HepG2 (cell line): ENCODE results near the gene SWSAP1. TPM values are rescaled to one million over a fixed set of nuclear protein-coding genes. Genes with fewer than 3 reads are reported as not detected.

Experiments used
- DNMT1 ChIP-seq: sonication (generic); formaldehyde crosslinking; IDR thresholded peaks from 2 replicates; pipeline ENCODE4 v1.5.1; 2020; ENCODE audit warnings: mild to moderate bottlenecking, missing genetic modification reagents
- FOXO1 ChIP-seq: sonication (generic); formaldehyde crosslinking; IDR thresholded peaks from 2 replicates; pipeline ENCODE4 v1.4.0; 2020; ENCODE audit warnings: missing genetic modification reagents
- HNRNPL ChIP-seq: fragments of 200-400 bp; formaldehyde crosslinking; IDR thresholded peaks from 2 replicates; pipeline ENCODE4 v1.6.1; 2017; ENCODE audit warnings: mild to moderate bottlenecking, low read depth, low read length
- IKZF1 ChIP-seq: fragments of 450-650 bp; IDR thresholded peaks from 2 replicates; pipeline ENCODE4 v1.7.1; 2016
- MED13 ChIP-seq: sonication (generic); formaldehyde crosslinking; IDR thresholded peaks from 2 replicates; pipeline ENCODE4 v1.5.0; 2020; ENCODE audit warnings: missing genetic modification reagents
- NR1H2 ChIP-seq: sonication (generic); formaldehyde crosslinking; IDR thresholded peaks from 2 replicates; pipeline ENCODE4 v1.8.1; 2022; ENCODE audit warnings: low read depth, missing genetic modification reagents, borderline replicate concordance
- PHF20 ChIP-seq: sonication (generic); formaldehyde crosslinking; IDR thresholded peaks from 2 replicates; pipeline ENCODE4 v1.5.0; 2020; ENCODE audit warnings: mild to moderate bottlenecking, missing genetic modification reagents
- SMC3 ChIP-seq: IDR thresholded peaks from 2 replicates; pipeline ENCODE4 v1.6.1; 2011; ENCODE audit warnings: low read length, improper control_type of control experiment
- ZFY ChIP-seq: sonication (generic); formaldehyde crosslinking; IDR thresholded peaks from 2 replicates; pipeline ENCODE4 v1.4.0; 2020; ENCODE audit warnings: missing genetic modification reagents
- ZNF274 ChIP-seq: sonication (generic); formaldehyde crosslinking; IDR thresholded peaks from 2 replicates; pipeline ENCODE4 v1.5.1; 2020; ENCODE audit warnings: mild to moderate bottlenecking, missing genetic modification reagents
- ZNF335 ChIP-seq: sonication (generic); formaldehyde crosslinking; IDR thresholded peaks from 2 replicates; pipeline ENCODE4 v1.4.0; 2020; ENCODE audit warnings: missing genetic modification reagents
- ZNF337 ChIP-seq: sonication (generic); formaldehyde crosslinking; IDR thresholded peaks from 2 replicates; pipeline ENCODE4 v1.5.1; 2020; ENCODE audit warnings: missing genetic modification reagents, low read depth, mild to moderate bottlenecking, borderline replicate concordance
- ZNF577 ChIP-seq: sonication (generic); formaldehyde crosslinking; IDR thresholded peaks from 2 replicates; pipeline ENCODE4 v1.4.0; 2020; ENCODE audit warnings: mild to moderate bottlenecking, low read depth, missing genetic modification reagents, borderline replicate concordance
- ZNF841 ChIP-seq: sonication (generic); formaldehyde crosslinking; IDR thresholded peaks from 2 replicates; pipeline ENCODE4 v1.8.1; 2023; ENCODE audit warnings: missing genetic modification reagents, borderline replicate concordance
- ZSCAN22 ChIP-seq: sonication (generic); formaldehyde crosslinking; IDR thresholded peaks from 2 replicates; pipeline ENCODE4 v1.4.0; 2020; ENCODE audit warnings: mild to moderate bottlenecking, missing genetic modification reagents
- polyA plus RNA-seq, 8 experiments: library from polyadenylated mRNA; depleted of rRNA in 3 of 8; stranded (reverse) in 7 of 8; unstranded in 1 of 8; fragments of >200 nt; fragmentation: Illumina TruSeq in 4 of 8; extraction: Trizol in 4 of 8; gene quantifications; 2 replicates each; pipeline versions ENCODE4 v1.2.1 to v1.2.3, GENCODE V29; 2011 to 2016; ENCODE audit warnings: low read depth in 4 of 8, missing spikeins in 1 of 8, mixed read lengths in 1 of 8; ENCODE audit not compliant: insufficient read depth in 1 of 8
- total RNA-seq, 5 experiments: library from RNA; depleted of rRNA; stranded (reverse); fragments of >200 nt; fragmentation: Illumina TruSeq; extraction: Trizol; gene quantifications; 2 replicates each; pipeline ENCODE4 v1.2.3, GENCODE V29; 2016; ENCODE audit warnings: low read depth in 1 of 5
- TF ChIP-seq, protein P1 (sequence below): sonication (generic); formaldehyde crosslinking; IDR thresholded peaks from 2 replicates; pipeline ENCODE4 v1.8.0; 2022; ENCODE audit warnings: mild to moderate bottlenecking, missing genetic modification reagents; ENCODE audit not compliant: insufficient replicate concordance
- TF ChIP-seq, protein P2 (sequence below): IDR thresholded peaks from 2 replicates; pipeline ENCODE4 v1.6.1; 2016; ENCODE audit warnings: low read depth, missing genetic modification reagents, missing compliant biosample characterization
- TF ChIP-seq, protein P3 (sequence below): sonication (generic); formaldehyde crosslinking; IDR thresholded peaks from 2 replicates; pipeline ENCODE4 v1.4.0; 2020; ENCODE audit warnings: missing genetic modification reagents, mild to moderate bottlenecking, borderline replicate concordance

Gene SWSAP1
- total and polyA plus RNA-seq, 2 of the 13 experiments (the other 11 are each of a cell fraction or from before 2014, with no cell fraction given), result 2.7 to 3.3 TPM

DNA sequence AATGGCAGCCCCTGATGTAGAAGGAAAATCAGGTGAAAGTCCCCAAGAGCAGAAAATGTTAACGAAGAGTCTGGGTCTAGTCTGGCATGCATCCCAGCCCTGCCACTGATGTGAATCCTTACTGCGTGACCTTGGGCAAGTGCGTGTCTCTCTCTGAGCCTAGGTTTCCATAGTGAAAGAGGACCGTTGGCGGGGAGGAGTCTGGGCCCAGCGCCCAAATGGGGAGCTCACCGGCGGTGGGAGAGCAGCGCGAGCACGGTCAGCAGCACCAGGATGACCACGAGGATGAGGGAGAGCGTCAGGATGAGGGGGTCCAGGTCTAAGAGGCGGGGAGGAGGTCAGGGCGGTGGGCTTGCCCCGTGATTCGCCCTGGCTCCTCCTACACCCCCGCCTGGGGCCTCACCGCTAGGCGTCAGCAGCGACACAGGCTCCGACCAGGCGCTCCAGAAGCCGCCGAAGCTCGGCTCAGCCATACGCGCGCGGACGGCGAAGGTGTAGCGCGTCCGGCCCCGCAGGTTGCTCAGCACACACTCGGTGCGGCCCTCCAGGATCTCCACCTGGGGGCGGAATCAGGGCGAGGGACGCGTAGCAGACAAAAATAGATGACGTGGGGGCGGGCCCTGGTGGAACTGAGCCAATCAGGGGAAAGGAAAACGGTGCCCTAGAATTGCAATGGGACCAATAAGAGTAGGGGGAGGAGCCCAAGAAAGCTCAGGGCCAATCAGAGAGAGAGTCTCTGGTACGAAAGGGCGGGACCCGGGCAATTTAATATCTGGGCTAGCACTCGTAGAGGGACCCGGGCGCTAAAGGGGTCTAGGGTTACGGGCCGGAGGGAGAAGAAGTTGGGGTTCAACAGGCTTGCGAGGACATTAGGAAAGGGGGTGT is 6.4 kb downstream of the SWSAP1 start (continued):
- TF ChIP-seq HNRNPL (no peak), SMC3 (peak; percentile 27; the same call in 1 of the 2 replicates), ZNF335 (CRISPR knock-in tag) (no peak), ZFY (CRISPR knock-in tag) (peak; percentile 27; the same call in 1 of the 2 replicates), FOXO1 (CRISPR knock-in tag) (peak; percentile 37), NR1H2 (CRISPR knock-in tag) (no peak), PHF20 (CRISPR knock-in tag) (no peak), ZNF274 (CRISPR knock-in tag) (peak; percentile 72; the same call in 1 of the 2 replicates), IKZF1 (no peak), ZNF337 (CRISPR knock-in tag) (peak; percentile 72; the same call in 1 of the 2 replicates), ZSCAN22 (CRISPR knock-in tag) (no peak), MED13 (CRISPR knock-in tag) (no peak), DNMT1 (peak; percentile 69; the same call in 1 of the 2 replicates), ZNF577 (CRISPR knock-in tag) (no peak), ZNF841 (CRISPR knock-in tag) (no peak)
- TF ChIP-seq, protein P1, sequence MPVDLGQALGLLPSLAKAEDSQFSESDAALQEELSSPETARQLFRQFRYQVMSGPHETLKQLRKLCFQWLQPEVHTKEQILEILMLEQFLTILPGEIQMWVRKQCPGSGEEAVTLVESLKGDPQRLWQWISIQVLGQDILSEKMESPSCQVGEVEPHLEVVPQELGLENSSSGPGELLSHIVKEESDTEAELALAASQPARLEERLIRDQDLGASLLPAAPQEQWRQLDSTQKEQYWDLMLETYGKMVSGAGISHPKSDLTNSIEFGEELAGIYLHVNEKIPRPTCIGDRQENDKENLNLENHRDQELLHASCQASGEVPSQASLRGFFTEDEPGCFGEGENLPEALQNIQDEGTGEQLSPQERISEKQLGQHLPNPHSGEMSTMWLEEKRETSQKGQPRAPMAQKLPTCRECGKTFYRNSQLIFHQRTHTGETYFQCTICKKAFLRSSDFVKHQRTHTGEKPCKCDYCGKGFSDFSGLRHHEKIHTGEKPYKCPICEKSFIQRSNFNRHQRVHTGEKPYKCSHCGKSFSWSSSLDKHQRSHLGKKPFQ (CRISPR knock-in tag), result no peak
- TF ChIP-seq, protein P2, sequence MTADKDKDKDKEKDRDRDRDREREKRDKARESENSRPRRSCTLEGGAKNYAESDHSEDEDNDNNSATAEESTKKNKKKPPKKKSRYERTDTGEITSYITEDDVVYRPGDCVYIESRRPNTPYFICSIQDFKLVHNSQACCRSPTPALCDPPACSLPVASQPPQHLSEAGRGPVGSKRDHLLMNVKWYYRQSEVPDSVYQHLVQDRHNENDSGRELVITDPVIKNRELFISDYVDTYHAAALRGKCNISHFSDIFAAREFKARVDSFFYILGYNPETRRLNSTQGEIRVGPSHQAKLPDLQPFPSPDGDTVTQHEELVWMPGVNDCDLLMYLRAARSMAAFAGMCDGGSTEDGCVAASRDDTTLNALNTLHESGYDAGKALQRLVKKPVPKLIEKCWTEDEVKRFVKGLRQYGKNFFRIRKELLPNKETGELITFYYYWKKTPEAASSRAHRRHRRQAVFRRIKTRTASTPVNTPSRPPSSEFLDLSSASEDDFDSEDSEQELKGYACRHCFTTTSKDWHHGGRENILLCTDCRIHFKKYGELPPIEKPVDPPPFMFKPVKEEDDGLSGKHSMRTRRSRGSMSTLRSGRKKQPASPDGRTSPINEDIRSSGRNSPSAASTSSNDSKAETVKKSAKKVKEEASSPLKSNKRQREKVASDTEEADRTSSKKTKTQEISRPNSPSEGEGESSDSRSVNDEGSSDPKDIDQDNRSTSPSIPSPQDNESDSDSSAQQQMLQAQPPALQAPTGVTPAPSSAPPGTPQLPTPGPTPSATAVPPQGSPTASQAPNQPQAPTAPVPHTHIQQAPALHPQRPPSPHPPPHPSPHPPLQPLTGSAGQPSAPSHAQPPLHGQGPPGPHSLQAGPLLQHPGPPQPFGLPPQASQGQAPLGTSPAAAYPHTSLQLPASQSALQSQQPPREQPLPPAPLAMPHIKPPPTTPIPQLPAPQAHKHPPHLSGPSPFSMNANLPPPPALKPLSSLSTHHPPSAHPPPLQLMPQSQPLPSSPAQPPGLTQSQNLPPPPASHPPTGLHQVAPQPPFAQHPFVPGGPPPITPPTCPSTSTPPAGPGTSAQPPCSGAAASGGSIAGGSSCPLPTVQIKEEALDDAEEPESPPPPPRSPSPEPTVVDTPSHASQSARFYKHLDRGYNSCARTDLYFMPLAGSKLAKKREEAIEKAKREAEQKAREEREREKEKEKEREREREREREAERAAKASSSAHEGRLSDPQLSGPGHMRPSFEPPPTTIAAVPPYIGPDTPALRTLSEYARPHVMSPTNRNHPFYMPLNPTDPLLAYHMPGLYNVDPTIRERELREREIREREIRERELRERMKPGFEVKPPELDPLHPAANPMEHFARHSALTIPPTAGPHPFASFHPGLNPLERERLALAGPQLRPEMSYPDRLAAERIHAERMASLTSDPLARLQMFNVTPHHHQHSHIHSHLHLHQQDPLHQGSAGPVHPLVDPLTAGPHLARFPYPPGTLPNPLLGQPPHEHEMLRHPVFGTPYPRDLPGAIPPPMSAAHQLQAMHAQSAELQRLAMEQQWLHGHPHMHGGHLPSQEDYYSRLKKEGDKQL, result no peak
- TF ChIP-seq, protein P3, sequence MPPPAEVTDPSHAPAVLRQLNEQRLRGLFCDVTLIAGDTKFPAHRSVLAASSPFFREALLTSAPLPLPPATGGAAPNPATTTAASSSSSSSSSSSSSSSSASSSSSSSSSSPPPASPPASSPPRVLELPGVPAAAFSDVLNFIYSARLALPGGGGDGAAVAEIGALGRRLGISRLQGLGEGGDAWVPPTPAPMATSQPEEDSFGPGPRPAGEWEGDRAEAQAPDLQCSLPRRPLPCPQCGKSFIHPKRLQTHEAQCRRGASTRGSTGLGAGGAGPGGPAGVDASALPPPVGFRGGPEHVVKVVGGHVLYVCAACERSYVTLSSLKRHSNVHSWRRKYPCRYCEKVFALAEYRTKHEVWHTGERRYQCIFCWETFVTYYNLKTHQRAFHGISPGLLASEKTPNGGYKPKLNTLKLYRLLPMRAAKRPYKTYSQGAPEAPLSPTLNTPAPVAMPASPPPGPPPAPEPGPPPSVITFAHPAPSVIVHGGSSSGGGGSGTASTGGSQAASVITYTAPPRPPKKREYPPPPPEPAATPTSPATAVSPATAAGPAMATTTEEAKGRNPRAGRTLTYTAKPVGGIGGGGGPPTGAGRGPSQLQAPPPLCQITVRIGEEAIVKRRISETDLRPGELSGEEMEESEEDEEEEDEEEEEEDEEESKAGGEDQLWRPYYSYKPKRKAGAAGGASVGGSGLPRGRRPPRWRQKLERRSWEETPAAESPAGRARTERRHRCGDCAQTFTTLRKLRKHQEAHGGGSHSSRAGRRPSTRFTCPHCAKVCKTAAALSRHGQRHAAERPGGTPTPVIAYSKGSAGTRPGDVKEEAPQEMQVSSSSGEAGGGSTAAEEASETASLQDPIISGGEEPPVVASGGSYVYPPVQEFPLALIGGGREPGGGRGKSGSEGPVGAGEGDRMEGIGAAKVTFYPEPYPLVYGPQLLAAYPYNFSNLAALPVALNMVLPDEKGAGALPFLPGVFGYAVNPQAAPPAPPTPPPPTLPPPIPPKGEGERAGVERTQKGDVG (CRISPR knock-in tag), result no peak
